NCI-H1105 (cell line): Measurements from ENCODE around the gene MINDY4.

ENCODE experiments used
- DNase-seq: peaks from one replicate; lab custom pipeline; 2025; lab: John Stamatoyannopoulos, UW

Gene MINDY4

DNA sequence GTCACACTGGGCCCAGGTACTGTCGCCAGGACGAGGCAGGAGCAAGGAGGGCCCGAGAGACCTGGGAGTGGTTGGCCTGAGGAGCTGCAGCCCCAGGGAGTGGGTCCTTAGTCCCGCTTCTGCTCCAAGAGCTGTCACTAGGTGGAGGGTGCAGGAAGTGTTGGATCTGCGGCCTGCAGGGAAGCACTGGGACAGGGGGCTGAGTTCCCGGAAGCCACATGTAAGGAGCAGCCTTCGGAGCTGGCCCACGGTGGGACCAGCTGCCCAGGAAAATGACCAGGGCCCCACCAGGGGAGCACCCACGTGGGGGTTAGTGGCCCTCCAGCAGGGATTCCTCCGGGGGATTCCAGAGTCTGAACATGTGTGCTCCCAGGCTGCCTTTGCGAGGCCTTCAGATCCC, 131.2 kb downstream of the MINDY4 start:
- DNase-seq, result no peak

DNA sequence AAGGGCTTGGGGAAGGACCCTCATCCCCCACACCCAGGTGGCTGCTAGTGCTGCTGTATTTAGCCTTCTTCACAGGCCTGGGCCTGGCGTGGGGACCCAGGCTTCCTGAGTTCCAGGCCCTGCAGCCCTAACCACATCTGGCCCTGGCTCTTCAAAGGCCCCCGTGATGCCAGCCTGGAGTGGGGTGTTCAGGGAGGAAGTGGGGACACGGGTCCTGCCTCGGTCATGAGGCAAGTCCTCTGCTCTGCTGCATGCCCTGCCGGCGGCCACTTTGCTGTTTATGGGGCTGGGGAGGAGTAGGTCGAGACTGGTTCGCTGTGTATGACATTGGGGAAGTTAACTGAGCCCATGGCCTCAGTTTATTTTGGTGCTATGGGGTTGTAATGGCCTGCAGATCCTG, 131.9 kb downstream of the MINDY4 start:
- no peak for DNase-seq

DNA sequence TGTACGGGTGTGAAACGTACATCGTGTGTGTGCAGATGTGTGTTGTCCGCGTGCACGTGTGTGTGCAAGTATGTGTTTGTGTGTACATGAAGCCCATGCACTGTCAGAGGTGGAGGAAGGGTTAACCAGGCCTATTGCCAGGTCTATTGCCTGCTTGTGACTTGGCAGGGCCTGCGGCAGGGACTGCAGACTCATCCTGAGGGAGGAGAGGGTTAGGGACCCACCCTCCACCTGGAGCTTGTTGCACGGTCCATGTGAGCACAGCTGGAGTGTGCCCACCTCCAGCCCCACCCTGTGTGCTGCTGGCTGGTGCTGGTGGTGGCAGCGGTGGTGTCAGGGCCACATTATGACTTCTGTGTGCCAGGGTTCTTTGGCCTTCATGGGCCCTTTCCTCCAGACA, 133.3 kb downstream of the MINDY4 start:
- DNase-seq, result no peak

DNA sequence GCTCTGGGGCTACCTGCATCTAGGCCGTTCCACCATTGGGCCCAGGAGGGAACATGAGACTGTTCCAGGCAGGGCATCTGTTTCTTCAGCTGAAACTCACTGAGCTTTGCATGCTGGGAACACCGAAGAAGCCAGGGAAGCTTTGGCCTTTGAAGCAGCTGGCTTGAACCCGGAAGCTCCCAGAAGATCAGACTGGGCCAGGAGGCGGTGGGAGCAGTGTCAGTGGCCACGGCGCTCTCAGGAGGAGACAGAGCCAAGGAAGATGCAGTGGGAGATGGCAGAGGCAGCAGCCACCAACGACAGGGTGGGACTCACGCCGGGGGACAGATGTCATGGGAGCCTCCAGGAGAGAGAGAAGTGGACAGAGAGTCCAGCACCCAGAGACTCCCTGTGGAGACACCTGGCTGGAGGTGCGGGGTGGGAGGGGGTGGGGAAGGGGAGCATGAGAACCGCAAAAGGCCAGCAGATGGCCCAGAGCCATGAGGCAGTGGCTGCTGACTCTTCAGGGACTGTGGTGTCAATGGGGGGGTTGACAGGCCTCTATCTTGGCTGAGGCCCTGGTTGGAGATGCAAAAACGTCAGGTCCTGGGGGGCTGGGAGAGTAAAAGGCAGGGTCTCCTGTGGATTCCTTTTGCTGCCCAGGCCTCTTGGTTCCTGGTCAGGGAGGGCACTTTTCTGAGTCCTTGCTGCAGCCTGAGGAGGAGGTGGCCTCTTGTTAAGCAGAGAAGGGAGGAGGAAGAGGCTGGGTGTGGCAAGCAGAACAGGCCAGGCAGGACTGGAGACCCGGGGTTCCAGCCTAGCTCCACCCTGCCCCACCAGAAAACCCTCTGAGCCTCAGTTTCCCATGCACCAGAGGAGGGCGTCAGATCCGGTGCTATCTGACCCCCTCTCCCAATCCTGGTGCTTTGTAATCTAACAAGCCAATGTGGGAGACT, 134.1 kb downstream of the MINDY4 start:
- DNase-seq, result no peak

DNA sequence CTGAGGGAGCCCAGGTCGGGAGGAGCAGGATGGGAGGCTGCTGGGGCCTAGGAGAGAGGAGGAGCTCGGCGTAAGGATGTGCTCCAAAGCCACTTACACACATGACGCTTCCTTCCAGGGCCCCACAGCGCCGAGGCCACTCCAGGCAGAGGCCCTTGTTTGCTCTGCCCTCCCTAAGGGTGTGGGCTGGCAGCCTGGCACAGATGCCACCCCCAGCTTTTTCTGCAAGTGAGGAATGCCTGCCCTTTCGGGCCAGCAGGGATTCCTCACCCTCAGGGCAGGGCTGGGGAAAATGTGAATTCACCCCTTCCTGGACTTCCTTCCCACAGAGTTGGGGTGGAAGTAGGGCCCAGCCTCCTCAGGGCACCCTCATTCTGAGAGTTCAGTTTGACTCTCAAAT, 134.8 kb downstream of the MINDY4 start:
- no peak for DNase-seq

DNA sequence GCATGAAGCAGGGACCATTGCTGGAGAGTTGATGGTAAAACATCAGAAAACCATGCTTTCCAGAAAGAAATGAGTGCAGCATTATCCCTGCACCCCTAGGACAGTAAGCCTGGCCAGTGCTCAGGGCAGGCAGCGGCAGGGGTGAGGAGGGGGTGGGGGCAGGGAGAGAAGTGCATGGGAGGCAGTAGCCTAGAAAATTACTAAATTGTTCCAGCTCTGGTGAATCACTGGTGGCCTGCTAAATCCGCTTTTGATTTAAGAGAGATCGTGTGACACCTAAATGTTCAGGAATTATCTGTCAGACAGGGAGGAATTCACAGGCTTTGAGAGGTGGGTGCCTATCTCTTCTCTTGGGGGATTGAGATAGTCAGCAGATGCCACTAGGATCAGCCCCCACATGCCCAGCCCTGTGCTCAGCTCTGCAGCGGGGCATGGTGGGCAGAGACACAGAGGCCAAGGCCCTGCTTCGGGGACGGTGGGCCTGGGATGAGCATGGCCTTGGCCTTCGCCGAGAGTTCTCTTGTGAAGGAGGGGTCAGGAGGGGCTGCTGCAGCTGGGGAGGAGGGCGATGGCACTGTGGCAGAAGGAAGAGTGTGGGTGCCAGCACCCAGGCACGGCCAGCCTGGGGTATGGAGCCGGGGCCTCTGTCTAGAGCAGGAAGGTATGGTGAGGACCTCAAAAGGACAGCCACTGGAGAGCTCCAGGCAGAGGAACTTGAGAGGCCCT, 135.5 kb downstream of the MINDY4 start:
- DNase-seq, result no peak

DNA sequence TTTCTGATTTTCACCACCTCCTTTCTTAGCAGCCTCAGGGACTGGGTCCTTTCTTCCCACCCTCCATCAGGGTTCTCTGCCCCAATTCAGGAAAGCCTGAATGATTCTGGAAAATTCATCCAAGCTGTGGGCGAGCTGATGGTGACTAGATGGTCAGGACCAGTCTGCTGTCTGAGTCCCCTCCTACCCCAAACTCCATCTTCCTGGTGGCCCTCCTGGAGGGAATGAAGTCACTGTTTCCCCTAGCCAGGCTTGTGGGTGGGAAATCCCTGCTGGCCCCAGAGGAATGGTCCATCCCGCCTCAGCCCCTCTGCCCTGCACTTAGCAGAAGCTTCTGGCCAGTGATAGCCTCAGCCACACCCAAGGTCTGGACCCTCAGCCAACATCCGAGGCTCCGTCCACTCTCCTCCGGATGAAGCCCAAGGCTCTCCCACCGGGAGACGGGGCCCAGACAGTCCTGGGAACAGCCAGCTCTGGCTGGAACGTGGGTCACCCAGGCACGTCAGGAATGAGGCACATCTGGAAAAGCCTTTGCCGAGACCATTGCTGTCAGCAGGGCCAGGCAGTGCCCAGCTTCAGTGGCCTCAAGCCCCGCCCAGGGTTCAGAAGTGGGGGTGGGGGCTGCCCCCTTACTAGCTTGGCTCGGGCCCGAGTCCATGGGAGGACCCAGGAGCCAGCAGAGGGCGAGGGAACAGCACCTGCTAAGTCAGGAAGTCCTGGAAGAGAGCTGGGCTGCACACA, 136.5 kb downstream of the MINDY4 start:
- DNase-seq, result no peak

DNA sequence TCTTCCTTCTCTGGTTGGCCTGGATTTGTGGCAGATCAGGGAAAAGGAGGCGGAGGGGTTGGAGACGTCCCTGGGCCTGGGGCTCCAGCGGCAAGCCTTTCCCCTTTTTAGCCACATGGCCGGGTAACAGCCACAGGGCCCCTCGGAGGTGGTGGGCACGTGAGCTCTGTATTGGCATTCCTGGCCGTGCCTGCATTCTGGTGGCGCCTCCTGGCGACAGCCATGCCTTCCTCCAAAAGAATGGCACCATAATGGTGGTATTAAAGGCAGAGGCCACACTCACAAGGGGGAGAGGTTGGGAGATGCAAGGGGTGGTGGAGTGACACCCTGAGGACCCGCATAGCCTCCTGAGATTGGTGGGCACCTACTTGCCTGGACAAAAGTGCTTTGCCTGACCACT, 137.5 kb downstream of the MINDY4 start:
- no peak for DNase-seq

DNA sequence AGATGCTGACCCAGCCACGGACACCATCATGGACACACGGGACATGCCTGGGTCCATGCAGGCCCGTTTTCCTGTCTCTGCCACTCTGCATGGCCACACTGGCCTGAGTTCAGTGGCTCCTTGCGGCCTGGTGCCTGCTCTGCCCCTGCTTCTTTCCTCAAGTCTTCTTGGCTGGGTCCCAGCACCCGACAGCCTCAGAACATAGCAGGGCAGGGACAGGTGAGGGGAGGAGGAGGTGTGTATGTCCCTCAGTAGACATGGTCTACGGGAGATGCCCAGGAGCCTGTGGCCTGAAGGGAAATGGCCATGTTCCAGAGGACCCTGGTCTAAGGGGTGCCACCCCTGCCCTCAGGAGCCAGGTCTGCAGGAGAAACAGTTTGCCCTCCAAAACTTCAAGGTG, 138.2 kb downstream of the MINDY4 start:
- DNase-seq, result no peak

DNA sequence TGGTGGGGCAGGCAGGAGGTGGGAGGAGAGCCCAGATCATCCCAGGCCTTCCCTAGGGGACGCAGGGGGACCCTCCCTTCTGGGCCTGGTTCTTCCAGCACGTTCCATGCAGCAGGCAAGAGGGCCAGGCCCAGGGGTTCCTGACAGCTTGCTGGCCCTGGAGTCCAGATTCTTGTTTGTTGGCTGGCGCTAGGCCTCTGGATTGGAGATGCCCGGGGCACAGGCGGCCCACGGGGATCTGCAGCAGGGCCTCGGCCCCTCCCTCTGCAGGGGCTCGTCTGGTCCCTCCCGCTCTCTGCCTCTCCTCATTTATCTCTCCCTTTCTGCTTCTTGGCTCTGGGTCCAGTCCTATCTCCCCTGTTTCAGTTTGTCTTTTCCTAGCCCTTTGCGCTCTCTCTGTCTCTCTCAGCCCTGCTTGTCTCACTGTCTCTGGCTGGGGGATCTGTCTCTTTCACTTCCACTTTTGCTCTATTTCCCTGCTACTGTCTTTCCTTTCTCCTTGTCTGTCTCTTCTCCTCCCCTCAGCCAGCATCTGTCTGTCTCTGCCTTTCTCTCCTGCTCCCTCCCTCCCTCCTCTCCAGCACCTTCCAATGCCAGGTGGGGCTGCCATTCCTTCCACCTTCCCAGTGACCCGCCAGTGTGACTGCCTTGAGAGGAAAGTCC, 139.3 kb downstream of the MINDY4 start:
- no peak for DNase-seq

DNA sequence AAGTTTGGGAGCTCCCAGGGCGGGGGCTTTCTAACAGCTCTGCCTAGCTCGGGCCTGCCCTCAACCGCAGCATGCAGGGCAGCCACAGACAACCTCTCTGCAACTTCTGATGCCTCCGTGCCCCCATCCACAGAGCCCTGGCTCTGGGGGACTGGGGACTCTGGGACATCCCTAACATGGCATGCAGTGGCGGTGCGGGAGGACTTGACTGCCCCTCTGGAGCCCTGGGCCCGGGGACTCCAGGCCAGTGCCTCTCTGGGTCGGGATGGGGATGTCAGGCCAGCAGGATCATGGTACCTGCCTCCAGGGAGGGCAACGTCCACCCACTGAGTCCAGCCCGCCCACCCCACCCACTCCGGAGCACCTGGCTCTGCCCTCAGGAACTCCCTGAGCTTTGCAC, 139.9 kb downstream of the MINDY4 start:
- DNase-seq, result no peak

DNA sequence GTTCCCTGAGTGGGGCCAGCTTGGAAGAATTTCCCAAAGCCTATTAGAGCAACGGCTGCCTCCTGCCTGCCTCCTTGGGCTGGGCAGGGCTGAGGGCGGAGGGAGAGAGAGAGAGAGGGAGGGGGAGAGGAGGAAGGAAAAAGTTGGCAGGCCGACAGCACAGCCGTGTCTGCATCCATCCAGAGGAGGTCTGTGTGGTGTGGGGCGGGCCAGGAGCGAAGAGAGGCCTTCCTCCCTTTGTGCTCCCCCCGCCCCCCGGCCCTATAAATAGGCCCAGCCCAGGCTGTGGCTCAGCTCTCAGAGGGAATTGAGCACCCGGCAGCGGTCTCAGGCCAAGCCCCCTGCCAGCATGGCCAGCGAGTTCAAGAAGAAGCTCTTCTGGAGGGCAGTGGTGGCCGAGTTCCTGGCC, 140.3 kb downstream of the MINDY4 start, which contains the start of gene AQP1:
AQP1 (plus strand) TSS at position 293 of the 409 bp plus-strand sequence; CDS start at position 350, 57 bp downstream.
- DNase-seq, result no peak

DNA sequence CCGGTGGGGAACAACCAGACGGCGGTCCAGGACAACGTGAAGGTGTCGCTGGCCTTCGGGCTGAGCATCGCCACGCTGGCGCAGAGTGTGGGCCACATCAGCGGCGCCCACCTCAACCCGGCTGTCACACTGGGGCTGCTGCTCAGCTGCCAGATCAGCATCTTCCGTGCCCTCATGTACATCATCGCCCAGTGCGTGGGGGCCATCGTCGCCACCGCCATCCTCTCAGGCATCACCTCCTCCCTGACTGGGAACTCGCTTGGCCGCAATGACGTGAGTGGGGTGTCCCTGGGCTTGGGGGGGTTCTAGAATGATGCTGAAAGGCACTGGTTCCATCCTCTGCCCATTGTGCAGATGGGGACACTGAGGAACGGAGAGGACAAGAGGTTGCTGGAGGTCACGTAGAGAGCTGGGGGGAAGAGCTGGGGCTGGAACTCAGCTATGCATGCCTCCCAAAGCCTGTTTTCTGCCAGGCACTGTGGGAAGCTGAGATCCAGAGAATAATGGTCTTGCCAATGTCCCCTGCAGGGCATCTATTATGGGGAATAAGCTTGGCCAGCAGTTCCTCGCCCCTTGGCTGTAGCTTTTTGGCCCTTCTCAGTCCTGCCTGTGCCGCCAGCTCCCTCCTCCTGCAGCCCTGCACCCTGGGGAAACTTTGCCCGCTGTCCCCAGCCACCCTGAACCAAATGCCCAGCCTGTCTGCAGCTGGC, 141.0 kb downstream of the MINDY4 start:
- DNase-seq, result no peak

DNA sequence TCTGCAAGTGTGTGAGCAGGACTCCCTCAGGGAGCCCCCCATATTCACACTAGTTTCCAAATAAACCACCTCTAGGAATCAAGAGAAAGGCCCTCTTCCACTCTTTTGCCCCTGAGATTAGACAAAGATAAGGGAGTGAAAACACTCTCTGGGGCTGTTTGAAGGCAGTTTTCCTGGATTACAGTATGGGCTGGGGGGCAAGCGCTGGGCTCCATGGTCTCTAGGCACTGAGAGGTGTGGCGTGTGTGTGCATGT, 141.4 kb downstream of the MINDY4 start:
- no peak for DNase-seq

DNA sequence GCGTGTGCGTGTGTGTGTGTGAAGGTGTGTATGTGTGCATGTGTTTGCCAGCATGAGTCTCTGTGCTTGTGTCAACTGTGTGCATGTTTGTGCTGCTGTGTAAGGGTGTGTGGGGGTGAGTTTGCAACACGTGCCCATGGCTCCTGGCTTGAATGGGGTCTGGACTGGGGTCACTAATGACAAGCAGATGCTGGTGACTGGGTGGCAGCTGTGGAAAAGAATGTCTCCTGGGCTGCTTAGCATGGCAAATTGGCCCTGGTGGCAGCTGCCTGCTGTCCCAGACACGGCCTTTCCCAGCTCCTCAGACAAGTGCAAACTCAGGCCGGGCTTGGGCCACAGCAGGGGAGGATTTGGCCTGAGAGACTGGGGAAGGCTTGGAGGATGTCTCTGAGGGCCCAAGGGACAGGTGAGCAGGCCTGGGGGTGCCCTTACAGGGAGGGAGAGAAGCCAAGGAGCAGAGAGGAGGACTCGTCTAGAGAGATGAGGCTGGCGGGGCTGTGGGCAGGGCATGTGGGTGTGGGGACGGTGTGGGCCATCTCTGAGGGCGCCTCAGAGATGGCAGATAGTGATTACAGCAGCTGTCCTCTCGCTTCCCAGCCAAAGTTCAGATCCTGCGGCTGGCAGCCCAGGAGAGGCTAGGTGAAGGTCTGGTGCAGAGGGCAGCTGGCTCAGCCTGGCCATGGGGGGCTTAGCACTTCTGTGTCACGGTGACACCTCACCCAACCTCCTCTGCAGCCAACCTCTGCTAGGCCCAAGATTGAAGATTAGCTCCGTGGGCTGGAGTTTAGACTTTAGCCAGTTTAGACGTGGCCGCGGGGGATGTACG, 142.0 kb downstream of the MINDY4 start:
- no peak for DNase-seq

DNA sequence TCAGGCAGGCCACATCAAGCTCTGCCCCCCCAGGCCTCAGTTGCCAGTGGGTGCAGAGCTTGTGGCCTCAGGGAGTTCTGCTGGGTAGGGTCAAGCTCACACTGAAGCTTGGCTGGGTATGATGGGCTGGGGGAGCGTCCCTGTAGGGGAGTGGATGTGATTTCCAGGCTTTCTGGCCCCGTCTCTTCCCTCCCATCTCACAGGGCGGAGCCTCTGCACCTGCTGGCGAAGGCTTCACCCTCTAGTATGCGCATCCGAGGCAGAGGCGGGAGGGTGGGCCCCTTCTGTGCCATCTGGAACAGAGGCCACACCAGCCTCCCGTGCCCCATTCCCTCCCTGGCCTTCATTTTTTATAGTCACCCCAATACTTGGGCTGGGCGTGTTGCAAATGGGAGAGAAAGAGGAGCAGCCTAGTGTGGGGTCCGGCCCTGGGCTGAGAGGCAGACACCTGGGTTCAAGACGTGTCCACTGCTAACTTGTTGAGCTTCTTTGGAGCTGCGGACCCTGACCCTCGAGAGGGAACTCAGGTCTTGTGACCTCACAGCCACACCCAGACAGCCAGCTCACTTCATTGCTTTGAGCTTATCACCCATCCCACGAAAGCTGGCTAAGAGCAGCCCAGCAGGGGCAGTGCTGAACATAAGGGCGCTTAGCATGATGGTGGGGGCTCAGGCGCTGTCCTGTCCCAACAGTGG, 142.8 kb downstream of the MINDY4 start:
- DNase-seq, result no peak

DNA sequence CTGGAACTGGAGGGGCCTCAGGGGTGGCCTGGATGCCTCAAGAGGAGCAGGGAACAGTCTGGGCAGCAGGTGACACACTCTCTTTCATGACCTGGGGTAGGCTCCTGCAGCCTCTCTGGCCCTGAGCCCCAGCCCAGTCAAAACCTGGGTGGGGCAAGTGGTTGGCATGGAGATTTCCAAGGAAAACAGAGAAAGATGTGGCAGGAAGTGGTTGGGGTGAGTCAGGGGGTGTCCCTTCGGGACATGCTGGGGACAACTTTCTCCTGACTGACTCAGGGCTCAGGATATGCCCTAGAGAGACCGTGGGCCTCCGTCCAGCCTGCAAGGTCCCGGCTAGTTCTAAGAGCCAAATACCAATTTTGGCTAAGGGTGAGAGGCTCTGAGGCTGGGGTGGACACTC, 143.4 kb downstream of the MINDY4 start:
- DNase-seq, result no peak

DNA sequence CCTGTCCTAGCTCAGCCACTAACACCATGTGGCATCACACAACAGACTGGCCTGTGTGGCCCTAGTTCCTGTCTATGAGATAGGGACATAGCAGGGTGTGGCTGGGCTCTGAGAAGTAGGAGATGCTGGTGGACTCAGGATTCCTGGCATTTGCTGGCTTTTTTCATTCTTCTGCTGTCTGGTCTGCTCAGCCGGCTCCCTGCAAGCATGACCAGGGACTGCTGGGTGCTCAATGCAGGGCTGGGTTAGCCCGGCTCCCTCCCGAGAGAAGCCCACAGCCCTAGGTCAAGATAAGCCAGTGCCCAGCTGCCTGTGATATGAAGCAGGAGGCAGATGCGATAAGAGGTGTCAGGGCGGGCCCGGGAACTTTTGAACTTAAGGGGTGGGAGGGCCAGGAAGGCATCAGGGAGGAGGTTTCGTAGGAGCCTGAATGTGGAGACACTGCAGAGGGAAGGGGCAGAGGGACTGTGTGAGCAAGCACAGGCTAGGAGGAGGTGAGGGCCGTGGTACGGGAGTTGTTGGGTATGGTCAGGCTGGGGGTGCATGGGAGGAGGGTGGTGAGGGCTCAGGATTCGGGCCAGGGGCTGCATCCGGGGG, 143.9 kb downstream of the MINDY4 start:
- DNase-seq, result no peak

DNA sequence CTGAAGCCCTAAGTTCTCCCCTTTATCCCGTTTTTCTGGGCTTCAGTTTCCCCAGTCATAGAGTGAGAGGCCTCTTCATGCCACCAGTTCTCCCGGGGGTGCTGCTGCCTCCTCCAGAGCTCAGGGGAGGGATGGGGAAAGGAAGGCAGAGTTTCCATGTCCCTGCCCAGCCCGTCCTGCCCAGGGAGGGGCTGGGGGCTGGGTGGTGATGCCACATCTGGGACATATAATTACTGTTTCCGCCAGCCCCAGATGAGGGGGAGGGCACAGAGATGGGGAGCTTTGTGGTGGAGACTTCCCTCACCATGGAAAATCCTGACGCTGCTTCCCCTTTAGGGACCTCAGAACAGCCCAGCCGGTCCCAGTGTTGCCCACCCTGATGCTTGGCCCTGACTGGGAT, 144.5 kb downstream of the MINDY4 start:
- DNase-seq, result no peak

DNA sequence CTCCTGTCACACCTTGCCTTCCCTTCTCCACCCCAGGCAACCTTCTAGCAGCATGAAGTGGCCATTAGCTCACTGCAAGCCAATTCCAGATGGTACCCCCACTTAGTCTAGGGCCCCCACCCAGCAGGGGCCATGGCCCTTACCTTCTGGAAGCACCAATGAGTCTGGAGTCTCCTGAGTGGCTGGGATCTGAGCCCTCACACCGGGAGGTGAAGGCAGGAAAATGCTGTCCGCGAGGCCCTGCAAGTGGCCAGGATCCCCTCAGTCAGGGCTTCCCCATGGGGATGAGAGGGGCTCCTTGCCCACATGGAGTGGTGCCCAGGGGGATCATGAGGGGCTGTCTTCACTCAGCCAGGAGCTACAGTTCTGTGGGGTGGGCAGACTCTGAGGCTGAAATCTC, 145.0 kb downstream of the MINDY4 start:
- DNase-seq, result no peak
